ENCODE measurements around the gene ARHGAP6. TPM values are rescaled to one million over a fixed set of nuclear protein-coding genes. Genes with fewer than 3 reads are reported as not detected.

Gene ARHGAP6
- total and polyA plus RNA-seq, 2 of the 4 experiments (the other 2 are of a cell fraction) = 1.4 to 1.8 TPM

- Histone ChIP-seq H4K5ac (ENCODE audit: low read depth, low read length) (no peak overlapping the region), H3K9ac (ENCODE audit: low read depth, low read length) (no peak overlapping the region), H2BK20ac (ENCODE audit: low read depth, low read length) (no peak overlapping the region), H3K9me3 (ENCODE audit: control insufficient read depth, insufficient read depth, low read length) (no peaks in the 10 kb centered on the region), H2BK120ac (ENCODE audit: low read depth, low read length) (no peak overlapping the region), H2AK5ac (ENCODE audit: low read depth, low read length) (no peak overlapping the region), H3K18ac (ENCODE audit: low read depth, low read length) (no peak overlapping the region), H3K4ac (ENCODE audit: low read depth, low read length) (no peak overlapping the region), H3K9me1 (ENCODE audit: insufficient read depth, low read length) (no peaks in the 10 kb centered on the region), H3K36me3 (ENCODE audit: control insufficient read depth, insufficient read depth, low read length) (peaks cover 4% of the 10 kb centered on the region; the same call in 1 of the 2 replicates), H3K4me3 (ENCODE audit: insufficient read depth, low read depth, low read length) (no peak overlapping the region), H2AFZ (replicated peaks; ENCODE audit: low read length, poor library complexity) (no peak overlapping the region), H3K56ac (ENCODE audit: extremely low read depth, insufficient read depth, low read length) (no peak overlapping the region), H3K14ac (replicated peaks; ENCODE audit: low read depth, low read length) (no peak overlapping the region), H2AK9ac (replicated peaks; ENCODE audit: low read depth, low read length, poor library complexity) (no peak overlapping the region), H3K27ac (ENCODE audit: insufficient read depth, low read length) (no peak overlapping the region), H2BK5ac (ENCODE audit: low read depth, low read length, poor library complexity, severe bottlenecking) (no peak overlapping the region), H3K79me1 (ENCODE audit: low read depth in 1 of 2, low read length in 2 of 2) (no peaks in the 10 kb centered on the region), H3K4me1 (ENCODE audit: control insufficient read depth, insufficient read depth, low read length) (no peaks in the 10 kb centered on the region), H3K27me3 (ENCODE audit: control insufficient read depth, insufficient read depth, low read length) (no peaks in the 10 kb centered on the region), H4K91ac (ENCODE audit: insufficient read depth, low read depth, low read length) (no peak overlapping the region), H2BK15ac (ENCODE audit: low read depth, low read length) (no peak overlapping the region), H4K8ac (ENCODE audit: low read depth in 2 of 2, low read length in 2 of 2) (no peak overlapping the region), H4K20me1 (ENCODE audit: insufficient read depth, low read length) (no peaks in the 10 kb centered on the region), H3K4me2 (ENCODE audit: low read depth, low read length) (no peak overlapping the region), H3K23ac (ENCODE audit: low read depth, low read length) (no peak overlapping the region)
- WGBS, 2 experiments (ENCODE audit: extremely low coverage in 2 of 2, insufficient read length in 1 of 2) = 50% methylated on average over 3 of the region's 6 CpGs; no CpG with 5 or more reads in 1 of the 2 experiments
- ChIA-PET CTCF (no interaction called here), POLR2A (ENCODE audit: unreplicated experiment) (no interaction called here)
- in situ Hi-C loops (cut with MboI; ENCODE audit: low sequenced_read_pairs) (no loop called here), dilution Hi-C loops (cut with HindIII; ENCODE audit: low sequenced_read_pairs, unreplicated experiment) (no loop called here), intact Hi-C loops (cut with micrococcal nuclease) (no loop called here)
- no peak for DNase-seq
- no TSS peak for BruUV-seq (replicated peaks)
- TF ChIP-seq FOS (IDR thresholded peaks at IDR 0.05; ENCODE audit: low read depth, low read length) = no peak
- TF ChIP-seq RFX5 (IDR thresholded peaks at IDR 0.05; ENCODE audit: low read depth, low read length) = no peak
- TF ChIP-seq POLR2A (IDR thresholded peaks at IDR 0.05; ENCODE audit: low read depth, low read length) = no peak
- TF ChIP-seq ELK1 (IDR thresholded peaks at IDR 0.05; ENCODE audit: borderline replicate concordance, low read depth, low read length) = no peak
- TF ChIP-seq SMC3 (IDR thresholded peaks at IDR 0.05; ENCODE audit: low read depth, low read length) = no peak
- TF ChIP-seq CEBPB (IDR thresholded peaks at IDR 0.05; ENCODE audit: low read depth, low read length) = no peak
- TF ChIP-seq CTCF (conservative IDR thresholded peaks at IDR 0.05; ENCODE audit: low read depth, low read length) = no peak
- no peak for TF ChIP-seq NFE2L2 (IDR thresholded peaks at IDR 0.05; ENCODE audit: low read depth, low read length)
- no peak for TF ChIP-seq MAZ (IDR thresholded peaks at IDR 0.05; ENCODE audit: borderline replicate concordance, low read depth, low read length)
- no peak for TF ChIP-seq MXI1 (IDR thresholded peaks at IDR 0.05; ENCODE audit: borderline replicate concordance, low read depth, low read length)
- TF ChIP-seq RAD21 (IDR thresholded peaks at IDR 0.05; ENCODE audit: low read length) = no peak
- TF ChIP-seq BHLHE40 (IDR thresholded peaks at IDR 0.05; ENCODE audit: low read depth, low read length) = no peak
- TF ChIP-seq USF2 (IDR thresholded peaks at IDR 0.05; ENCODE audit: low read depth, low read length) = no peak
- TF ChIP-seq MAFK (IDR thresholded peaks at IDR 0.05; ENCODE audit: low read depth, low read length) = no peak
- no peak for ATAC-seq (ENCODE audit: low read depth)
These were observed 501.3 kb downstream of the ARHGAP6 start for GRCh38 chrX:11164433-11164832.
